Measurements from ENCODE around the gene PIGBOS1.
A peak's percentile ranks its signal among the peaks of the same experiment; 100 is the strongest.

PIGBOS1 gene

GRCh38 chr15:55279100-55279745 lies 39.7 kb downstream of the PIGBOS1 start:
- H3K4me3 ChIP-seq (replicated peaks; ENCODE audit: low read depth, low read length) = no peak overlapping the region
- no peak for DNase-seq (ENCODE audit: extremely low read depth, insufficient read length)
- H3K36me3 ChIP-seq (ENCODE audit: control insufficient read depth, insufficient read depth, low read length) = no peaks in the 10 kb centered on the region
- no peaks in the 10 kb centered on the region for H3K27me3 ChIP-seq (replicated peaks; ENCODE audit: control insufficient read depth, insufficient read depth, low read length)
- TF ChIP-seq, protein P1, sequence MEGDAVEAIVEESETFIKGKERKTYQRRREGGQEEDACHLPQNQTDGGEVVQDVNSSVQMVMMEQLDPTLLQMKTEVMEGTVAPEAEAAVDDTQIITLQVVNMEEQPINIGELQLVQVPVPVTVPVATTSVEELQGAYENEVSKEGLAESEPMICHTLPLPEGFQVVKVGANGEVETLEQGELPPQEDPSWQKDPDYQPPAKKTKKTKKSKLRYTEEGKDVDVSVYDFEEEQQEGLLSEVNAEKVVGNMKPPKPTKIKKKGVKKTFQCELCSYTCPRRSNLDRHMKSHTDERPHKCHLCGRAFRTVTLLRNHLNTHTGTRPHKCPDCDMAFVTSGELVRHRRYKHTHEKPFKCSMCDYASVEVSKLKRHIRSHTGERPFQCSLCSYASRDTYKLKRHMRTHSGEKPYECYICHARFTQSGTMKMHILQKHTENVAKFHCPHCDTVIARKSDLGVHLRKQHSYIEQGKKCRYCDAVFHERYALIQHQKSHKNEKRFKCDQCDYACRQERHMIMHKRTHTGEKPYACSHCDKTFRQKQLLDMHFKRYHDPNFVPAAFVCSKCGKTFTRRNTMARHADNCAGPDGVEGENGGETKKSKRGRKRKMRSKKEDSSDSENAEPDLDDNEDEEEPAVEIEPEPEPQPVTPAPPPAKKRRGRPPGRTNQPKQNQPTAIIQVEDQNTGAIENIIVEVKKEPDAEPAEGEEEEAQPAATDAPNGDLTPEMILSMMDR (IDR thresholded peaks at IDR 0.05; ENCODE audit: insufficient read depth, low read length, poor library complexity, severe bottlenecking) = no peak

DNA sequence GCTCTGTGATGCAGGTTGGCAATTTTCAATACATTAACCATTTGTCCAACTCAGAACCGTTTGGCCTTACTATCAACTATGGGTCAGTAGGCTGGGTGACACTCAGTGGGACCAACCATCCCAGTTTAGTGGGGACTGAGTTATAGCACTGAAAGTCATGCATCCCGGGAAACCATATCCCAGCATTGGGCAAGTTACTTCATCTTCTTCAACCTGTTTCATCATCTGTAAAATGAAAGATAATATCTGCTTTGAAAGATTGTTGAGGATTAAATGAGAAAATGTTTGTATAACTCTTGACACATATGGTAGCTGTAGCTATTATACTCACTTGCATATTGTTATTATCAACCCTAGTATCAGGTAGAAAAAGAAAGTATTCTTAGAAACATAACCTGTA lies 41.2 kb downstream of the PIGBOS1 start:
- Histone ChIP-seq H3K36me3 (ENCODE audit: control insufficient read depth, insufficient read depth, low read length) (no peaks in the 10 kb centered on the region), H3K4me3 (replicated peaks; ENCODE audit: low read depth, low read length) (no peak overlapping the region), H3K27me3 (replicated peaks; ENCODE audit: control insufficient read depth, insufficient read depth, low read length) (no peaks in the 10 kb centered on the region)
- TF ChIP-seq, protein P1 (IDR thresholded peaks at IDR 0.05; ENCODE audit: insufficient read depth, low read length, poor library complexity, severe bottlenecking) = no peak
- no peak for DNase-seq (ENCODE audit: extremely low read depth, insufficient read length)

GRCh38 chr15:55277116-55277564 lies 41.8 kb downstream of the PIGBOS1 start:
- H3K27me3 ChIP-seq (replicated peaks; ENCODE audit: control insufficient read depth, insufficient read depth, low read length) = no peaks in the 10 kb centered on the region
- no peak overlapping the region; the same call in 1 of the 2 replicates for H3K4me3 ChIP-seq (replicated peaks; ENCODE audit: low read depth, low read length)
- TF ChIP-seq, protein P1 (IDR thresholded peaks at IDR 0.05; ENCODE audit: insufficient read depth, low read length, poor library complexity, severe bottlenecking) = no peak
- no peaks in the 10 kb centered on the region for H3K36me3 ChIP-seq (ENCODE audit: control insufficient read depth, insufficient read depth, low read length)
- peak; percentile 60 for DNase-seq (ENCODE audit: extremely low read depth, insufficient read length)

DNA sequence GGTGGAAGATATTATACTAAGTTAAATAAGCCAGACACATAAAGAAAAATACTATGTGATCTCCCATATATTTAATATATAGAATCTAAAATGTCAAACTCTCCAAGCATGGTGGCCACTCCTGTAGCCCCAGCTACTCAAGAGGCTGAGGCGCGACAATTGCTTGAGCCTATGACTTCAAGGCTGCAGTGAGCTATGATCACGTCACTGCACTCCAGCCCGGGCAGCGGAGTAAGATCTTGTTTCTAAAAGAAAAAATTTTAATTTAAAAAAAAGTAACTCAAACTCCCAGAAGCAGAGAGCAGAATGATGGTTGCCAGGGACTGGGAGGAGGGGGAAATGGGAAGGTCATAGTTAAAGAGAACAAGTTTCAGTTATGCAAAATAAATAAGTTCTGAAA lies 42.6 kb downstream of the PIGBOS1 start:
- TF ChIP-seq, protein P1 (IDR thresholded peaks at IDR 0.05; ENCODE audit: insufficient read depth, low read length, poor library complexity, severe bottlenecking) = no peak
- no peak for DNase-seq (ENCODE audit: extremely low read depth, insufficient read length)
- no peaks in the 10 kb centered on the region for H3K36me3 ChIP-seq (ENCODE audit: control insufficient read depth, insufficient read depth, low read length)
- peak overlapping the region; percentile 27; the same call in 1 of the 2 replicates for H3K4me3 ChIP-seq (replicated peaks; ENCODE audit: low read depth, low read length)
- no peaks in the 10 kb centered on the region for H3K27me3 ChIP-seq (replicated peaks; ENCODE audit: control insufficient read depth, insufficient read depth, low read length)

- no peaks in the 10 kb centered on the region for H3K27me3 ChIP-seq (replicated peaks; ENCODE audit: control insufficient read depth, insufficient read depth, low read length)
- H3K4me3 ChIP-seq (replicated peaks; ENCODE audit: low read depth, low read length) = no peak overlapping the region
- H3K36me3 ChIP-seq (ENCODE audit: control insufficient read depth, insufficient read depth, low read length) = no peaks in the 10 kb centered on the region
- TF ChIP-seq, protein P1 (IDR thresholded peaks at IDR 0.05; ENCODE audit: insufficient read depth, low read length, poor library complexity, severe bottlenecking) = no peak
- no peak for DNase-seq (ENCODE audit: extremely low read depth, insufficient read length)
Measured at GRCh38 chr15:55270291-55270690, 48.6 kb downstream of the PIGBOS1 start.
